ENCODE results near the gene EIF2AK3. TPM values are rescaled to one million over a fixed set of nuclear protein-coding genes. Genes with fewer than 3 reads are reported as not detected.

EIF2AK3 gene
- total and polyA plus RNA-seq, 9 donors = 6.2 to 19.8 (median 18.0) TPM

DNA sequence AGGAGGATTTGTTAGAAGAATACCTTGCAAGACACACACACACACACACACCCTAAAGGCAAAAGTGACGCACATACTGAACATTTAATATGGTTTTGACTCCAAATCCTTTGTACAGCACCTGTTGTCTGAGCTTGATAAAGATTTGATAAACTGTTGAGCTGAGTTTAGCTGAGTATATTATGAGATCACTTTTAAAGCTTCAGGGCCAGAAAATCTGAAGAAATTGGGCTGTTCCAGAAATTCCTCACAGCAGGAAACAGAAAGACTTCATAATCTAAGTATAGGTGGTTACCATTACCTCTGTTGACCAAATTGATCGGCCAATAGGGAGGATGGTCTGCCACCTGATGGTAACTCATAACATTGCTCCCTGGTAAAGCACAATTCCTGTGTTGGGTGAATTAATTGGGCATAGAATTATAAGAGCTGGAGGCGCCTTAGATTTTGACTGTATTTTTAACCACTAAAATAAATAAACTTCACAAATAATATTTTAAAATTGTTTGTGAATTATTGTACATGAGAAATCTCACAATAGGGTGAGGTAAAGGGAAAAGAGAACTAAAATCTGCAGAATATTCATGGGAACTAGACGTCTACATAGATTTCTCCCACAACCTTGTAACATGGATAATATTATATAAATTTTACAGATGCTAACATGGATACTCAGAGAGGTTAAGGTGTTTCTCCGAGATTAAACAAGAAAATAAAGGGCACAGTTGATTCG lies 42.4 kb upstream of the EIF2AK3 start:
- TF ChIP-seq POLR2A (IDR thresholded peaks at IDR 0.05) = no peak
- no peak for TF ChIP-seq EP300 (IDR thresholded peaks at IDR 0.05)
- no peak for TF ChIP-seq CTCF (IDR thresholded peaks at IDR 0.05)
- H3K9me3 ChIP-seq = no peaks in the 10 kb centered on the region
- 60 to 65% (median 61%) methylated on average over 6 of the region's 6 CpGs for WGBS, 3 donors
- intact Hi-C loops (cut with DNase I) = loop anchor here in 3 of 4 donors (2.0 to 10.0 kb wide), 4 partner anchors 72 to 475 kb away; no protein-coding TSS in a partner anchor
- no peaks in the 10 kb centered on the region for H3K4me1 ChIP-seq (ENCODE audit: insufficient read depth)
- H3K27me3 ChIP-seq = no peaks in the 10 kb centered on the region
- no peak overlapping the region for H3K27ac ChIP-seq
- H3K36me3 ChIP-seq = no peaks in the 10 kb centered on the region
- H3K4me3 ChIP-seq = no peak overlapping the region
- DNase-seq = no peak

DNA sequence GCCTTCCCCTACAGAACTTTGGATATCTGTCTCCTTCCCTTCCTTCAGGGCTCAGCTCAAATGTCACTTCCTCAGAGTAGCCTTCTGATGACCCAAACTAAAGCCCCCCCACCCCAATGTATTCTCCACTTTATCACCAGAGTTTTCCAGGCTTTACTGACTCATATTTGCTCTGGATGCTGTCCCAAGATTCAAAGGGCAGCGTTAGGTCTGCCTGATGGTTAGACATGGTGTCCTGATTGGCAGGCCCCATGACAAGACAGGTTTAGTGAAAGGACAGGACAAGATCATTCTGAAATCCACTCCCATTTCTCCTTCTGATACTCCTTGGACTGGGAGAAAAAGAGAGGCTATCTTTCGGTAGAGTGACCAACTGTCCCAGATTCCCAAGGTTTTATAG lies 41.6 kb upstream of the EIF2AK3 start:
- H3K4me1 ChIP-seq (ENCODE audit: insufficient read depth) = no peaks in the 10 kb centered on the region
- no peaks in the 10 kb centered on the region for H3K36me3 ChIP-seq
- 85 to 90% (median 88%) methylated on average over 2 of the region's 2 CpGs for WGBS, 3 donors
- no peak for DNase-seq
- no peak overlapping the region for H3K4me3 ChIP-seq
- TF ChIP-seq CTCF (IDR thresholded peaks at IDR 0.05) (no peak), POLR2A (IDR thresholded peaks at IDR 0.05) (no peak), EP300 (IDR thresholded peaks at IDR 0.05) (no peak)
- no peaks in the 10 kb centered on the region for H3K27me3 ChIP-seq
- intact Hi-C loops (cut with DNase I) = loop anchor here in 1 of 4 donors (2.0 kb wide), 1 partner anchor 78 kb away; no protein-coding TSS in a partner anchor
- no peak overlapping the region for H3K27ac ChIP-seq
- no peaks in the 10 kb centered on the region for H3K9me3 ChIP-seq

GRCh38 chr2:88667219-88667618 lies 40.0 kb upstream of the EIF2AK3 start:
- no peak overlapping the region for H3K4me3 ChIP-seq
- H3K36me3 ChIP-seq = no peaks in the 10 kb centered on the region
- no peak for TF ChIP-seq POLR2A (IDR thresholded peaks at IDR 0.05)
- H3K27ac ChIP-seq = no peak overlapping the region
- no peaks in the 10 kb centered on the region for H3K9me3 ChIP-seq
- 82 to 87% (median 86%) methylated on average over 2 of the region's 2 CpGs for WGBS, 3 donors
- no peak for DNase-seq
- H3K4me1 ChIP-seq (ENCODE audit: insufficient read depth) = no peaks in the 10 kb centered on the region
- intact Hi-C loops (cut with DNase I) = no loop called here
- no peaks in the 10 kb centered on the region for H3K27me3 ChIP-seq

- intact Hi-C loops (cut with DNase I) = no loop called here
- no peak for TF ChIP-seq EP300 (IDR thresholded peaks at IDR 0.05)
- TF ChIP-seq CTCF (IDR thresholded peaks at IDR 0.05) = no peak
- TF ChIP-seq POLR2A (IDR thresholded peaks at IDR 0.05) = no peak
- 82 to 85% (median 84%) methylated on average over 4 of the region's 4 CpGs for WGBS, 3 donors
- no peak overlapping the region for H3K27ac ChIP-seq
- no peaks in the 10 kb centered on the region for H3K27me3 ChIP-seq
- DNase-seq = no peak
- H3K36me3 ChIP-seq = no peaks in the 10 kb centered on the region
- H3K9me3 ChIP-seq = no peaks in the 10 kb centered on the region
- no peaks in the 10 kb centered on the region for H3K4me1 ChIP-seq (ENCODE audit: insufficient read depth)
- H3K4me3 ChIP-seq = no peak overlapping the region
These were observed 39.3 kb upstream of the EIF2AK3 start for GRCh38 chr2:88666576-88666975.

- DNase-seq = no peak
- WGBS, 3 donors = 86 to 100% (median 93%) methylated on average over 1 of the region's 1 CpG
- intact Hi-C loops (cut with DNase I) = no loop called here
- Histone ChIP-seq H3K27me3 (no peaks in the 10 kb centered on the region), H3K4me1 (ENCODE audit: insufficient read depth) (no peaks in the 10 kb centered on the region), H3K36me3 (no peaks in the 10 kb centered on the region), H3K9me3 (no peaks in the 10 kb centered on the region), H3K27ac (no peak overlapping the region), H3K4me3 (no peak overlapping the region)
- TF ChIP-seq CTCF (IDR thresholded peaks at IDR 0.05) (no peak), EP300 (IDR thresholded peaks at IDR 0.05) (no peak), POLR2A (IDR thresholded peaks at IDR 0.05) (no peak)
These were observed 33.4 kb upstream of the EIF2AK3 start for GRCh38 chr2:88660622-88661021.

Data from ovary (tissue), 9 donors.